ENCODE measurements around the gene CD24. TPM values are rescaled to one million over a fixed set of nuclear protein-coding genes. Genes with fewer than 3 reads are reported as not detected.

Gene CD24
- total and polyA plus RNA-seq, 2 experiments from 2014 or later, result 330 to 576 TPM

GRCh38 chr6:106977246-106977645 lies 2.7 kb upstream of the CD24 start:
- H3K27me3 ChIP-seq, result no peaks in the 10 kb centered on the region
- no peak overlapping the region for H3K4me2 ChIP-seq
- DNase-seq (ENCODE audit: low spot score), result no peak
- H3K79me2 ChIP-seq, result peaks cover 22% of the 10 kb centered on the region
- TF ChIP-seq CTCF (IDR thresholded peaks at IDR 0.05; ENCODE audit: poor library complexity) (no peak), EZH2 (IDR thresholded peaks at IDR 0.05; ENCODE audit: borderline replicate concordance) (no peak), EZH2phosphoT487 (IDR thresholded peaks at IDR 0.05; ENCODE audit: low read depth, severe bottlenecking, unreplicated experiment) (no peak)
- no peaks in the 10 kb centered on the region for H3K36me3 ChIP-seq (replicated peaks; ENCODE audit: insufficient read depth, low read depth)
- peaks cover 12% of the 10 kb centered on the region for H3K4me1 ChIP-seq (ENCODE audit: insufficient read depth)
- no peak overlapping the region for H2AFZ ChIP-seq
- H3K9me2 ChIP-seq (replicated peaks; ENCODE audit: insufficient read depth), result no peaks in the 10 kb centered on the region
- H3K4me3 ChIP-seq, result no peak overlapping the region
- 90% methylated on average over 3 of the region's 3 CpGs for WGBS (ENCODE audit: low lambda C conversion rate, missing lambda C conversion rate)
- no peaks in the 10 kb centered on the region for H3K9me3 ChIP-seq (ENCODE audit: low read depth)
- peak overlapping the region; percentile 99 for H3K27ac ChIP-seq
- peaks cover 8% of the 10 kb centered on the region for H4K20me1 ChIP-seq (ENCODE audit: insufficient read depth, poor library complexity, severe bottlenecking)

- Histone ChIP-seq H3K9me2 (replicated peaks; ENCODE audit: insufficient read depth) (no peaks in the 10 kb centered on the region), H3K9me3 (ENCODE audit: low read depth) (no peaks in the 10 kb centered on the region), H3K4me3 (no peak overlapping the region), H3K27me3 (no peaks in the 10 kb centered on the region), H3K79me2 (peaks cover 30% of the 10 kb centered on the region), H3K36me3 (replicated peaks; ENCODE audit: insufficient read depth, low read depth) (no peaks in the 10 kb centered on the region), H3K27ac (peak overlapping the region; percentile 99), H4K20me1 (ENCODE audit: insufficient read depth, poor library complexity, severe bottlenecking) (peaks cover 11% of the 10 kb centered on the region), H3K4me2 (peak overlapping the region; percentile 85), H2AFZ (no peak overlapping the region), H3K4me1 (ENCODE audit: insufficient read depth) (peaks cover 18% of the 10 kb centered on the region)
- TF ChIP-seq EZH2phosphoT487 (IDR thresholded peaks at IDR 0.05; ENCODE audit: low read depth, severe bottlenecking, unreplicated experiment), result no peak
- TF ChIP-seq CTCF (IDR thresholded peaks at IDR 0.05; ENCODE audit: poor library complexity), result no peak
- no peak for TF ChIP-seq EZH2 (IDR thresholded peaks at IDR 0.05; ENCODE audit: borderline replicate concordance)
- peak; percentile 38 for DNase-seq (ENCODE audit: low spot score)
- 45% methylated on average over 5 of the region's 5 CpGs for WGBS (ENCODE audit: low lambda C conversion rate, missing lambda C conversion rate)
Observed at GRCh38 chr6:106976270-106976669, 1.7 kb upstream of the CD24 start.

- WGBS (ENCODE audit: low lambda C conversion rate, missing lambda C conversion rate), result 1% methylated on average over 12 of the region's 12 CpGs
- Histone ChIP-seq H3K4me2 (peak overlapping the region; percentile 85), H4K20me1 (ENCODE audit: insufficient read depth, poor library complexity, severe bottlenecking) (peaks cover 11% of the 10 kb centered on the region), H3K4me3 (peak overlapping the region; percentile 96), H3K27ac (peak overlapping the region; percentile 99), H2AFZ (peak overlapping the region; percentile 4), H3K36me3 (replicated peaks; ENCODE audit: insufficient read depth, low read depth) (no peaks in the 10 kb centered on the region), H3K79me2 (peaks cover 33% of the 10 kb centered on the region), H3K9me2 (replicated peaks; ENCODE audit: insufficient read depth) (no peaks in the 10 kb centered on the region), H3K9me3 (ENCODE audit: low read depth) (no peaks in the 10 kb centered on the region), H3K4me1 (ENCODE audit: insufficient read depth) (peaks cover 18% of the 10 kb centered on the region), H3K27me3 (no peaks in the 10 kb centered on the region)
- TF ChIP-seq EZH2phosphoT487 (IDR thresholded peaks at IDR 0.05; ENCODE audit: low read depth, severe bottlenecking, unreplicated experiment) (no peak), CTCF (IDR thresholded peaks at IDR 0.05; ENCODE audit: poor library complexity) (no peak), EZH2 (IDR thresholded peaks at IDR 0.05; ENCODE audit: borderline replicate concordance) (no peak)
- no peak for DNase-seq (ENCODE audit: low spot score)
Observed at GRCh38 chr6:106975738-106976064, 1.2 kb upstream of the CD24 start.

Measured in hepatocyte (in vitro differentiated cells).